Measurements from ENCODE around the gene MARCHF6.

GRCh38 chr5:10364186-10364689, 10.7 kb downstream of the MARCHF6 start:
- no peak for TF ChIP-seq EZH2 (IDR thresholded peaks at IDR 0.05; ENCODE audit: insufficient read depth, poor library complexity, severe bottlenecking)
- no peak for TF ChIP-seq EZH2phosphoT487 (IDR thresholded peaks at IDR 0.05; ENCODE audit: insufficient read depth, low read depth)
